Stimulated activated CD8-positive, alpha-beta memory T cell treated with anti-CD3 and anti-CD28 coated beads, Interleukin-4, amount 100 ng/mL, for 4 hours (primary cell): ENCODE data around the gene KIF4A.
"Not testable (repeated sequence)": the region's sequence is repeated elsewhere in the genome, so short reads cannot be mapped to it uniquely, and the experiment has no call there.

Experiments used
- DNase-seq, 2 donors: peaks; one replicate each; pipeline ENCODE4 v3.0.0-alpha.2; 2020; ENCODE audit warnings: low read depth in 2 of 2, low spot score in 1 of 2

Gene KIF4A

GRCh38 chrX:70289168-70289792 is 624 bp upstream of the KIF4A start:
- DNase-seq: no peak

GRCh38 chrX:70292788-70293187 is 2.9 kb downstream of the KIF4A start:
- no peak for DNase-seq

DNA sequence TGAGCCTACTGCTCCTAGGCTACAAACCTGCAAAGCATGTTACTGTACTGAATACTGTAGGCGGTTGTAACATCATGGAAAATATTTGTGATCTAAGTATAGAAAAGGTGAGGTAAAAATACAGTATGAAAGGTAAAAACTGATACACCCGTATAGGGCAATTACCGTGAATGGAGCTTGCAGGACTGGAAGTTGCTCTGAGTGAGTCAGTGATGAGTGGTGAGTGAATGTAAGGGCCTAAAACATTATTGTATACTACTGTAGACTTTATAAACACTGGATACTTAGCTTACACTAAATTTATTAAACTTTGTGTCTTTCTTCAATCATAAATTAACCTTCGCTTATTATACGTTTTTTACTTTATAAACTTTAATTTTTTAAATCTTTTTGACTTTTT is 3.7 kb downstream of the KIF4A start:
- DNase-seq: no peak

DNA sequence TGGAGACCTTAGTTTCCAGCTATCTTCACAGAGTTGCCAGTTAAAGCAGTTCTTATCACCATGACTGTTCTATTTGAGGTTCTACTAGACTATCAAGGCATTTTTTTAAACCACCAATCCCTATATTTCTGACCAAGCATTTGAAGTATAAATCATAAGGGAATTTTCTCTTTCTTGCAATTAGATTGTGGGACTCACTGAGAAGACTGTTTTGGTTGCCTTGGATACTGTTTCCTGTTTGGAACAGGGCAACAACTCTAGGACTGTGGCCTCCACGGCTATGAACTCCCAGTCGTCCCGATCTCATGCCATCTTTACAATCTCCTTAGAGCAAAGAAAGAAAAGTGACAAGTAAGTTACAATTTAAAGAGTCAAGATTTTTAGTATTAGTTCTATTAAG is 11.8 kb downstream of the KIF4A start:
- no peak for DNase-seq

- DNase-seq: no peak
Measured at GRCh38 chrX:70313503-70313902, 23.6 kb downstream of the KIF4A start.

- no peak for DNase-seq
Measured at GRCh38 chrX:70322784-70323183, 32.9 kb downstream of the KIF4A start.

GRCh38 chrX:70323628-70324027 is 33.7 kb downstream of the KIF4A start:
- not testable (repeated sequence) for DNase-seq

DNA sequence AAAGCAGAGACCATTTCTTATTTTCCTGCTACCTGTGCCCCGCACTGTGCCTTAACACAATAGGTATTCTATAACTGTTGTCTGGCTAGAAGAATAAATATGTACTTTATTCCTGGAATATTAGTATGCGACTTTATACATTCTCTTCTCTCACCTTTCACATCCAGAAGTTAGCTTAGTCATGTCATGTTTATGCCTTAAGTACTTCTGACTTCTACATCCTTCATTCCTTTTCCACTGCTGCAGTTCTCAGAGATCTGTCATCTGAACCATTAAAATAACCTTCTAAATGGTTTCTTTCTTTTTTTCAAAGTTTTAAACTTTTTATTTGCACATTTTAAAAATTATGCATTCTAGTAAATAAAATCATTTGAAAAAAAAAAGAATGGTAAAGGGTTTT is 34.4 kb downstream of the KIF4A start:
- DNase-seq: no peak

GRCh38 chrX:70331161-70331560 is 41.3 kb downstream of the KIF4A start:
- no peak for DNase-seq

- DNase-seq: no peak
Measured at GRCh38 chrX:70332600-70332999, 42.7 kb downstream of the KIF4A start.

DNA sequence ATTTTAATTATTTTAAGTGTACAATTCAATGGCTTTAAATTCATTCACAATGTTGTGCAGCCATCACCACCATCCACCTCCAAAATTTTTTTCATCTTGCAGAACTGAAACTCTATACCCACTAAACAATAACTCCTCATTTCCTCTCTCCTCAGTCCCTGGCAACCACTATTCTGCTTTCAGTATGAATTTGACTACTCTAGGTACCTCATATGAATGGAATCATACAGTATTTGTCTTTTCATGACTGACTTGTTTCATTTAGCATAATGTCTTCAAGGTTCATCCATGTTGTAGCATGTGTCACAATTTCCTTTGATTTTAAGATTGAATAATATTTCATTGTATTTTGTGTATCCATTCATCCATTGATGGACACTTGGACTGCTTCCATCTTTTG is 46.9 kb downstream of the KIF4A start:
- DNase-seq: no peak

DNA sequence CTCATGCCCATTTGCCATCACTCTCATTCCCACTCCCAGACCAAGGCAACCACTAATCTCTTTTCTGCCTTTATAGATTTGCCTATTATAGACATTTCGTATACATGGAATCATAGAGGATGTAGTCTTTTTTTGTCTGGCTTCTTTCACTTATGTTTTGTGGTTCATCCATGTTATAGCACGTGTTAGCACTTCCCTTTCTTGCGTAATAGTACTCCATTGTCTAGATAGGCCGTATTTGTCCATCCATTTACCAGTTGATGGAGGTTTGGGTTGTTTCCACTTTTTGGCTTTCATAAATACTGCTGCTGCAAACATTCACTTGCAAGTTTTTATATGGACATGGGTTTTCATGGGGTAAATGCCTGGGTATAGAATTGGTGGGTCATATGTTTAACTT is 48.4 kb downstream of the KIF4A start:
- no peak for DNase-seq

GRCh38 chrX:70343435-70343834 is 53.5 kb downstream of the KIF4A start:
- DNase-seq: no peak

- DNase-seq: no peak
Measured at GRCh38 chrX:70346418-70347070, 56.6 kb downstream of the KIF4A start.

DNA sequence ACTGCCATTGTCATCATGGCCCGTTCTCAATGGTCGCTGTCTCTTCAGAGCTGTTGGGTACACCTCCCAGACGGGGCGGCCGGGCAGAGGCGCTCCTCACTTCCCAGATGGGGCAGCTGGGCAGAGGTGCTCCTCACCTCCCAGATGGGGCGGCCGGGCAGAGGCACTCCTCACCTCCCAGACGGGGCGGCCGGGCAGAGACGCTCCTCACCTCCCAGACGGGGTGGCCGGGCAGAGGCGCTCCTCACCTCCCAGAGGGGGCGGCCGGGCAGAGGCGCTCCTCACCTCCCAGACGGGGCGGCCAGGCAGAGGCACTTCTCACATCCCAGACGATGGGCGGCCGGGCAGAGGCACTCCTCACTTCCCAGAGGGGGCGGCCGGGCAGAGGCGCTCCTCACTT is 58.9 kb downstream of the KIF4A start:
- DNase-seq: not testable (repeated sequence)

- DNase-seq: not testable (repeated sequence)
Measured at GRCh38 chrX:70349367-70350125, 59.6 kb downstream of the KIF4A start.

DNA sequence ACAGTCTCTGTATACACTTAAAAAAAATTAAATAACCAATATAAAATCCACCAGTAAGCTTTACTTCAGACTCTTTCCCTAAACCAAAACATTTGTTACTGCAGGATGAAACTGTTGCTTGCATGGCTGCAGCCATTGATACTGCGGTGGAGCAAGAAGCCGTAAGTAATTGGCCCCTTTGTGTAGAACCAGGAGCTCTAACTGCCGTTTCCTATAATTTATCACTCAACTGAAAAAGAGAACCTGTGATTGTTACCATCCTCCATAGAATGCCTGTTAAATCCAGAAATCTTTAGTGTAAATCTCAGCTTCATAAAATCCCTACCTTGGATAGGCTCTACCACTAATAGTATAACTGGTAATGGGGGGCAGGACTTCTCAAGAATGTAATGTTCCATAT is 62.6 kb downstream of the KIF4A start:
- DNase-seq: no peak

DNA sequence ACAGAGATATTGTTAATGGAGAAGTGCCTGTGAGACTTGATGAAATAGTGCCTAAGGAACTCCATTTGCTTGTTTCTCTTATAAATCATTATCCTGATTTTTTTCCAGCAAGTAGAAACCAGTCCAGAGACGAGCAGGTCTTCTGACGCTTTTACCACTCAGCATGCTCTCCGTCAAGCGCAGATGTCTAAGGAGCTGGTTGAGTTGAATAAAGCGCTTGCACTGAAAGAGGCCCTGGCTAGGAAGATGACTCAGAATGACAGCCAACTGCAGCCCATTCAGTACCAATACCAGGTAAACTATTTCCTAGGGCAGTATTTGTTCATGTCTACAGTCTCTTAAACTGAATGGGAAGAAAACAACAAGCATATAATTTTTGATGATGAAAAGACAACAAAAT is 63.6 kb downstream of the KIF4A start:
- no peak for DNase-seq

GRCh38 chrX:70354716-70355115 is 64.8 kb downstream of the KIF4A start:
- no peak for DNase-seq

- no peak for DNase-seq
Measured at GRCh38 chrX:70359458-70359857, 69.6 kb downstream of the KIF4A start.

- no peak for DNase-seq
Measured at GRCh38 chrX:70360366-70360765, 70.5 kb downstream of the KIF4A start.

- not testable (repeated sequence) for DNase-seq
Measured at GRCh38 chrX:70368731-70369130, 78.8 kb downstream of the KIF4A start.
